Measurements from ENCODE around the gene CATSPERD. TPM values are rescaled to one million over a fixed set of nuclear protein-coding genes. Genes with fewer than 3 reads are reported as not detected.

CATSPERD gene
- total RNA-seq, 1 donor from 2014 or later, result not detected

DNA sequence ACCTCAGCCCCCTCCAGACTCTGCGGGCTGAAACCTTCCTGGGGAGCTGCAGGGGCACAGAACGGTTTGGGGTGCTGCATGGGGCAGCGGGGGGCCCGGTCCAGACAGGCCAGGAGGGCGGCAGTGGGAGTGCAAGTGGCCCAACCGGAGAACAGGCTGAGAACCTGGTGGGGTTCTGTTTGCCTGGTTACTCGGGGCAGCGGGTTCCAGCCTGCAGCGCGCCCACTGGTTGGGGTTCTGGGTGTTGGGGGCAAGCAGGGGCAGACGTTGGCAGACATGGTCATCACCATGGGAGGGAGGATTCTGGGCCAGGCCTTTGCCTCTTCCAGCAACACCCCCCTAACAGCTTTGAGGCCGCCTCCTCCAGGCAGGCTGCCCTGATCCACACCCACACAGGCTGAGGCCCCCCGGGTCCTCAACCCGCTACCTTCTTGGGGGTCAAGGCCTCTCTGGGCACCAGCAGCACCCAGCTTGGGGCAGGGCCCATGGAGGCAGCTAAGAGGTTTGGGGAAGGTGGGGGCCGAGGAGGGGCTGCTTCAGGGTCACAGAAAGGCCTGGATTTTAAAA is 64.2 kb downstream of the CATSPERD start, which contains the start of gene PRR22:
TSS of gene PRR22 (minus strand) at position 166 of the 567 bp plus-strand sequence. CDS start at position 80, 86 bp downstream.
- Histone ChIP-seq H4K20me1 (ENCODE audit: insufficient read depth, low read length) (peaks cover under 1% of the 10 kb centered on the region), H3K79me2 (ENCODE audit: insufficient read depth, low read length) (peaks cover 1% of the 10 kb centered on the region), H3K9ac (ENCODE audit: low read length) (no peak within 1 kb of the TSS), H3K4me1 (ENCODE audit: insufficient read depth, low read length) (no peaks in the 10 kb centered on the region), H3K36me3 (ENCODE audit: insufficient read depth, low read length) (peaks cover 3% of the 10 kb centered on the region), H3K27me3 (ENCODE audit: insufficient read depth, low read length) (no peaks in the 10 kb centered on the region), H2AFZ (ENCODE audit: low read depth, low read length) (no peak within 1 kb of the TSS), H3K27ac (ENCODE audit: low read depth, low read length) (no peak within 1 kb of the TSS), H3K4me2 (ENCODE audit: low read length) (no peak within 1 kb of the TSS), H3K4me3 (ENCODE audit: insufficient read depth, low read depth, low read length) (no peak within 1 kb of the TSS), H3K9me3 (ENCODE audit: insufficient read depth, low read depth, low read length) (no peaks in the 10 kb centered on the region)
- FAIRE-seq, result no peak
- no peak for DNase-seq (ENCODE audit: low read depth)
- no peak within 1 kb of the TSS for H3K4me3 Mint-ChIP-seq (ENCODE audit: unreplicated experiment)
- no peak within 1 kb of the TSS for H3K27ac Mint-ChIP-seq (ENCODE audit: unreplicated experiment)
- H3K4me1 Mint-ChIP-seq (ENCODE audit: low read depth, unreplicated experiment), result no peaks in the 10 kb centered on the region
- no peaks in the 10 kb centered on the region for H3K27me3 Mint-ChIP-seq (ENCODE audit: low read depth, unreplicated experiment)
- H3K9me3 Mint-ChIP-seq (ENCODE audit: unreplicated experiment), result no peaks in the 10 kb centered on the region
- H3K36me3 Mint-ChIP-seq (ENCODE audit: low read depth, unreplicated experiment), result peaks cover 6% of the 10 kb centered on the region
- TF ChIP-seq, protein P1, sequence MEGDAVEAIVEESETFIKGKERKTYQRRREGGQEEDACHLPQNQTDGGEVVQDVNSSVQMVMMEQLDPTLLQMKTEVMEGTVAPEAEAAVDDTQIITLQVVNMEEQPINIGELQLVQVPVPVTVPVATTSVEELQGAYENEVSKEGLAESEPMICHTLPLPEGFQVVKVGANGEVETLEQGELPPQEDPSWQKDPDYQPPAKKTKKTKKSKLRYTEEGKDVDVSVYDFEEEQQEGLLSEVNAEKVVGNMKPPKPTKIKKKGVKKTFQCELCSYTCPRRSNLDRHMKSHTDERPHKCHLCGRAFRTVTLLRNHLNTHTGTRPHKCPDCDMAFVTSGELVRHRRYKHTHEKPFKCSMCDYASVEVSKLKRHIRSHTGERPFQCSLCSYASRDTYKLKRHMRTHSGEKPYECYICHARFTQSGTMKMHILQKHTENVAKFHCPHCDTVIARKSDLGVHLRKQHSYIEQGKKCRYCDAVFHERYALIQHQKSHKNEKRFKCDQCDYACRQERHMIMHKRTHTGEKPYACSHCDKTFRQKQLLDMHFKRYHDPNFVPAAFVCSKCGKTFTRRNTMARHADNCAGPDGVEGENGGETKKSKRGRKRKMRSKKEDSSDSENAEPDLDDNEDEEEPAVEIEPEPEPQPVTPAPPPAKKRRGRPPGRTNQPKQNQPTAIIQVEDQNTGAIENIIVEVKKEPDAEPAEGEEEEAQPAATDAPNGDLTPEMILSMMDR (IDR thresholded peaks at IDR 0.05; ENCODE audit: insufficient read depth, low read depth, low read length), result no peak
- no peak for TF ChIP-seq EZH2 (IDR thresholded peaks at IDR 0.05; ENCODE audit: insufficient read depth, low read length)

DNA sequence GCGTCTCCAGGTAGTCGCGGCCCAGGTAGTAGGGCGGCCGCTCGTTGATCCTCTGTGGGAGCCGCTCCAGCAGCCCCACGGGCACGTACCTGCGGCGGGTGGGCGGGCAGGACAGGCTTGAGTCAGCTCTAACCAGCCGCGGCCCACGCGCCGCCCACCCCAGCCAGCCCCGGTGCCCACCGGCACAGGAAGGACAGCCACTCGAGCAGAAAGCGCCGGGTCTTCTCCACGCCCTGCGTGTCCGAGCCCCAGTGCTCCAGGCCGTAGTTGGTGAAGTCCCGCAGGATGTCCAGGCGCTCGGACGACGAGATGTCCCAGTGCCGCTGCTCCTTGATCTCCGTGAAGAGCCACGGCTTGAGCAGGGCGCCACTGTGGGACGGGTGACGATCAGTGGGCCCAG is 65.0 kb downstream of the CATSPERD start:
- FAIRE-seq (no peak), DNase-seq (ENCODE audit: low read depth) (no peak)
- H3K36me3 Mint-ChIP-seq (ENCODE audit: low read depth, unreplicated experiment), result peaks cover 9% of the 10 kb centered on the region
- no peak overlapping the region for H3K27ac Mint-ChIP-seq (ENCODE audit: unreplicated experiment)
- H3K27me3 Mint-ChIP-seq (ENCODE audit: low read depth, unreplicated experiment), result no peaks in the 10 kb centered on the region
- H3K9me3 Mint-ChIP-seq (ENCODE audit: unreplicated experiment), result no peaks in the 10 kb centered on the region
- H3K4me3 Mint-ChIP-seq (ENCODE audit: unreplicated experiment), result no peak overlapping the region
- no peaks in the 10 kb centered on the region for H3K27me3 ChIP-seq (ENCODE audit: insufficient read depth, low read length)
- TF ChIP-seq EZH2 (IDR thresholded peaks at IDR 0.05; ENCODE audit: insufficient read depth, low read length), result no peak
- TF ChIP-seq, protein P1 (IDR thresholded peaks at IDR 0.05; ENCODE audit: insufficient read depth, low read depth, low read length), result no peak
- no peak overlapping the region for H2AFZ ChIP-seq (ENCODE audit: low read depth, low read length)
- H3K4me2 ChIP-seq (ENCODE audit: low read length), result no peak overlapping the region
- no peak overlapping the region for H3K4me3 ChIP-seq (ENCODE audit: insufficient read depth, low read depth, low read length)
- H3K9me3 ChIP-seq (ENCODE audit: insufficient read depth, low read depth, low read length), result no peaks in the 10 kb centered on the region
- peaks cover 5% of the 10 kb centered on the region for H3K36me3 ChIP-seq (ENCODE audit: insufficient read depth, low read length)
- H4K20me1 ChIP-seq (ENCODE audit: insufficient read depth, low read length), result peaks cover 7% of the 10 kb centered on the region
- no peak overlapping the region for H3K9ac ChIP-seq (ENCODE audit: low read length)
- peaks cover 9% of the 10 kb centered on the region for H3K79me2 ChIP-seq (ENCODE audit: insufficient read depth, low read length)
- H3K4me1 Mint-ChIP-seq (ENCODE audit: low read depth, unreplicated experiment), result peaks cover 5% of the 10 kb centered on the region
- H3K27ac ChIP-seq (ENCODE audit: low read depth, low read length), result no peak overlapping the region
- peaks cover 7% of the 10 kb centered on the region for H3K4me1 ChIP-seq (ENCODE audit: insufficient read depth, low read length)
